Fibroblast of upper back skin (primary cell): ENCODE results near the gene ACTR8.
"Not testable (repeated sequence)": the region's sequence is repeated elsewhere in the genome, so short reads cannot be mapped to it uniquely, and the experiment has no call there.

Experiments
- DNase-seq: peaks from one replicate; pipeline ENCODE4 v3.0.0-alpha.2; 2013

The ACTR8 gene

DNA sequence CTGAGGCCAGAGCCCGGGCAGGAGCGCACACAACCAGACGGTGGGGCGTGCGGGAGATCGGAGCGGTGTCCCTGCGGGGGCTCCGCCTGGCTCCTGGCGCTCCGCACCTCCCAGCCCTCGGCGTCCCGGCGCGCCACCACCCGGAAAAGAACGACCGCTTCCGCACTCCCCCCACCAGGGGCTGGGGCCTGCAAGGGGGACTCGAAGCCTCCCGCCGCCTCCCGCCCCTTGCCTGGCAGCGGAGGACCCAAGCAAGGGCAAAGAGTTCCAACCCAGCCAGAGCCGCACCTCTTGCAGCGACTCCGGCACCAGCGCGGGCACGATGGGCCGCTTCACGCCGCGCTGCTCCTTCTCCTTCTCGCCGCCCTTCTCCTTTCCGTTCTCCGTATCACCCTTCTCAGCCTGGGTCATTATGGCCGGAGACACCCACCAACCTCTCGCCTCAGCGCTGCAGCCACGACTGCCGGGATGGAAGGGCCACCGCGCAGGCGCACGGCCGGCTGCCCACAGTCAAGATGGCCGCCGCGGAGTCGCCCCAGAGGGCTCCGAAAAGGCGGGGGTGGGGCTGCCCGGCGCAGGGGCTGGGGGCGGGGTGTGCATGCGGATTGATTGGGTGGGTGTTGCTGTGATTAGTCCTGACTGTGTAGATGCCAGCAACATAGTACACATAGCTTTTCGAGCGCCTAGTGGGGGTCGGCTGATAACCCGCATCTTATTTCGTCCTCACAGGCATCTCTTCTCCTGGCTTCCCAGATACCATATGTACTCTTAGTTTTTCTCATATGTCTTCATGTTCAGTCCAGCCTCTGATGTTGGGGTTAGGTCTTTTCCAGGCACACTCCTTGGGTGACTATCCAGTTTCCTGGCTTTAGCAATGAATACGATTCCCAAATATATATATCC lies at the start of gene ACTR8:
Gene ACTR8, minus strand, starts transcription at position 462 of the 903 bp plus-strand sequence. Its CDS starts 51 bp downstream, at position 411.
- DNase-seq = peak; percentile 82

- not testable (repeated sequence) for DNase-seq
These were observed 45.4 kb upstream of the ACTR8 start for GRCh38 chr3:53927208-53927872.

GRCh38 chr3:53921296-53921695 lies 39.3 kb upstream of the ACTR8 start:
- DNase-seq = peak; percentile 18

- no peak for DNase-seq
These were observed 37.8 kb upstream of the ACTR8 start for GRCh38 chr3:53919741-53920140.

DNA sequence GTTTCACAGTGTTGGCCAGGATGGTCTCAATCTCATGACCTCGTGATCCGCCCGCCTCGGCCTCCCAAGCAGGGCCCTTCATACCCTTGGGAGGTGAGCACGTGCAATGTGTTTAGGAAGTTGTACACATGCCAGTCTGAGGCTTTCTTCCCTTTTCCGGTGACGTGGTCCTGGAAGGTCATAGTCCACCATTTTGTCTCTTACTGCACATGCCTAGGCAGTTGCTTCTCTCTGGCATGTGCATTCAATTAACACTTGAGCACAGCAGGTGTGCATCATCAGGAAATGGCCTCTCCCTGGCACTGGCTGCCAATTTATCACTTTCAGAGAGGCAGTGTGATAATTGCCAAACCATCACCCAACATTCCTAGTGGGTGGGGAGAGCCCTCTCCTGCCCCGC lies 31.4 kb upstream of the ACTR8 start:
- no peak for DNase-seq

GRCh38 chr3:53902711-53903110 lies 20.8 kb upstream of the ACTR8 start:
- no peak for DNase-seq

DNA sequence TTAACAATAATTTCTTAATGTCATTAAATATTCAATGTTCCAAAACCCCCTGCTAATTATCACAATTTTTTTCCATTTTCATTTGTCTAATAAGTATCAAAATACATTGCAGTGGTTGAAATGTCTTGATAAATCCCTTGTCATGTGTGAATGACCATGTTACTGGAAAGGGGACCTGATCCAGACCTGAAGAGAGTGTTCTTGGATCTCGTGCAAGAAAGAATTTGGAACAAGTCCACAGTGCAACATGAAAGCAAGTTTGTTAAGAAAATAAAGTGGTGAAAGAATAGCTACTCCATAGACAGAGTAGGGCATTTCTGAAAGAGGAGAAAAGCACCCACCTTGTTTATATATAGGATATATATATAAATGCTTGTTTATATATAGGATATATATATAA lies 20.1 kb upstream of the ACTR8 start:
- DNase-seq = no peak

GRCh38 chr3:53900666-53901331 lies 18.8 kb upstream of the ACTR8 start:
- DNase-seq = no peak

GRCh38 chr3:53899750-53900149 lies 17.8 kb upstream of the ACTR8 start:
- DNase-seq = no peak

DNA sequence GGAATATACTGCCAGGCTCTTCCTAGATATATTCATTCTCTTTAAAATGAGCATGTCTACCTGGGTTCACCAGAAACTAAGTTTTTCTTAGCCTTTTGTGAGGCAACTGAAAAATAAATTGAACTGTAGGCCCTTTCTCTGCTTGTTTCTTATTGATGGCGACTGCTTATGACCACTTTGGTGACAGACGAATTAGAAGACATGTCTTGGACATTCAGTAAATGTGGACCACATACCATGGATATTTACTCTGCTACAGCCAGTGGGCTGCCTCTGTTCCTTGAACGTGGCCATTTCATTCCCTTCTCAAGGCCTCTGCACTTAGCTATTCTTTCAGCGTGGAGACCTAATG lies 10.3 kb upstream of the ACTR8 start:
- no peak for DNase-seq

DNA sequence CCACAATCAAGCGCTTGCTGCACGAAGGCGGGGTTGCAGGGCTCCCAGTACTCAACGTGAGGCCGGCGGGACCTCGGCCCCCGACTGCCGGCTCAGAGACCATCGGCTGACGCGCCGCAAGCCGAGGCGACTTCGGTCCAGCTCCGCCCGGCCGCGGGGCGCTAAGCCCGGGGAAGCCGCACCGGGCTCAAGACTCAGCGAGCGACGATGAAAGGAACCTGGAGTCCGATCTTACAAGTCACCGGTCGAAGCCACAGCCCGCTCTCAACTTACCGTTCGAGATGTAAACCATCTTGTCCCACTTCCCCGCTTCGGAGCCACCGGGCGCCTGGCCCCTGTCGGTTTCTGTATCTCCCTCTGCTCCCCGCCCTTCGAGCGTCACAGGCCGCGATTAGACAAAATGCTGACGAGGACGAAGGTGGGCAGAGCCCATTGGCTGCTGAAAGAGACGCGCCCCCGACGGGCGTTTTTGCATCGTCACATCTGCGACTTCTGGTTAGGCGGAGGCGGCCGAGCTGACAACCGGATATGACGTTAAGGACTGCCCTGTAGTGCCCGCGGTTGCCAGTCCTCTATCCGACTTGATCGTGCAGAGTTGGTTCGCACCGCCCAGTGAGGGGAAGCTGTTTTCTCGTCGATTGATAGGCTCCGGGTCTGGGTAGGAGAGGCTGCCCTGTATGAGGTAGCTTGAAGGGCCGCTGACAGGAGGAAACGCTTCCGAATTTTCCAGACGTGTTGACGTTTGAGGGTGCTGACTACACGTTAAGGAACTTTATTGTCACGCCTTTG lies 9.7 kb upstream of the ACTR8 start, which contains the start of gene SELENOK:
Gene SELENOK, minus strand, starts transcription at position 363 of the 789 bp plus-strand sequence.
- peak; percentile 99 for DNase-seq

DNA sequence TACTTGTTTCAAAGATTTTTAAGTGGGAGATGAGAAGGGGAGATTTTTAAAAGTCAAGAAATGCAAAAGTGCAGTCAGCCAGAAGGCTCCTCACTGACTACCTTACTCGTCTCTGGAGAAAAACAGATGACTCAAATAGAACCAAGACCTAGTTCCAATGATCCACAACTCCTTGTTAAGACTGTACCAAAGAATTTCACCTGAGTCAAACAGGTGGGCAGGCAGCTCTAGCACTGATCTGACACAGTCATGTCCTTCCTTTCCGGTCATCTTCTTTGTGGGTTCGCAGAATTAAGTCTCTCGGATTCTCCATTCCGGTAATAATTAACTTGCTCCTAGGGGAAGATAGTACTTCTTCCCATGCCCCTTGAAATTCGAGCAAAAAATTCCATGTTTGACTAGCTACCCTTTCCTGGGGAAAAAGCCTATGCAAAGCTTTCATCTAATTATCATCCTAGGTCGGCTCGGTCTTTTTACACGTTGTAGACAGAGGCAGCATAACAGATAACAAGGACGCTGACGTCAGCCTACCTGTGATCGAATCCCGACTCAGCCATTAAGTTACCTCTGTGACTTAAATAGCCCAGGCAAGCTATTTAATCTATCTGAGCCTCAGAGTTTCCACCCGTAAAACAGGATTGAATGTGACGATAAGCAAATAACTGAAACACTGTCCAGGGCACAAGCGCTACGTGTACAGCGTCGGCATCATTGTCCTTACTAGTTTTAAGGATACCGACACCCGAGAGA lies 8.9 kb upstream of the ACTR8 start:
- DNase-seq = no peak

DNA sequence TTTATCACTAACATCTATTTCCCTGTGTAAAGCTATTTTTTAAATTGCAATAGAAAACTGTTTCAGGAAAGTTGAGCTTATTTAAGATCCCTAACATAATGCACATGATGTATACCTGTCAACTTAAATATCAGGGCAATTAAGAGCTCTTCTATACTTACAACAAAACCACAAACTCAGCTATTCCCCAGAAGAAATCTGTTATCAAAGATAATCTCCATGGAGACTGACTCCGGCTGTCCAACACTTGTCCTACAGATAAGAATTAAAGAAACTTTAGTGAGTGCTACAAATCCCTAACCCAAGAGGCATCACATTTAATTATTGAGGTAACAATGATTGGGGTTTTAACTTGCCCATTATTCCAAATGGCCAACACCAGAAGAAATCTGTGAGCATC lies 6.3 kb upstream of the ACTR8 start:
- DNase-seq = no peak

DNA sequence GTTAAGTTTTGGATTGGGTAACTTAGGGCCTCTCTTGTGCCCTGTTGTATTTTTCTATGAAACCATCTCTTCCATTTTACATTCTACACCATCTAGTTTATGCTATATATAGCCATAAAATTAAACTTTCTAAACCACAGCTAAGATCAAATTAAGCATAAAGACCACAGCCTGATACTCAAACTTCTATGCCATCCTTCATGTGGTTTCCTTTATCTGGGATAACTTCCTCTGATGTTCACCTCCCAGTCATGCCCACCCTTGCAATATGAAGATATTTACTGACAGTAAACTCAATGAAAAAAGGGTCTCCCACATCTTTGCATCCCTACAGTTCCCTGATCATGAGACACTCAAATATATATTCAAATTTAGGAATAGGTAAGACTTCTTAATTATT lies 5.5 kb upstream of the ACTR8 start:
- no peak for DNase-seq

GRCh38 chr3:53885239-53885638 lies 3.3 kb upstream of the ACTR8 start:
- no peak for DNase-seq

DNA sequence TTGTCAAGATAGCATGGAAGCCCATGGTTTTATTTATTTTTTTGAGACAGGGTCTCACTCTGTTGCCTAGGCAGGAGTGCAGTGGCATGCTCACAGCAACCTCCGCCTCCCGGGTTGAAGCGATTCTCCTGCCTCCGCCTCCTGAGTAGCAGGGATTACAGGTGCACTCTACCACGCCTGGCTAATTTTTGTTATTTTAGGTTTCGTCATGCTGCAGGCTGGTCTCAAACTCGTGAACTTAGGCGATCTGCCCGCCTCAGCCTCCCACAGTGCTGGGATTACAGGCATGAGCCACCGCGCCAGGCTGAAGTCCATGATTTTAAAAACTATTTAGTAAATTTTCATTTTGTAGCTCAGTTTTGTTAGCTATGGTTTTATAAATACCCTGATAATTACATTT lies 2.7 kb upstream of the ACTR8 start:
- no peak for DNase-seq

GRCh38 chr3:53883008-53883407 lies 1.1 kb upstream of the ACTR8 start:
- no peak for DNase-seq

GRCh38 chr3:53880396-53881345 lies 1.3 kb downstream of the ACTR8 start:
- DNase-seq = peak; percentile 50

GRCh38 chr3:53865732-53866499 lies 16.0 kb downstream of the ACTR8 start:
- no peak for DNase-seq

DNA sequence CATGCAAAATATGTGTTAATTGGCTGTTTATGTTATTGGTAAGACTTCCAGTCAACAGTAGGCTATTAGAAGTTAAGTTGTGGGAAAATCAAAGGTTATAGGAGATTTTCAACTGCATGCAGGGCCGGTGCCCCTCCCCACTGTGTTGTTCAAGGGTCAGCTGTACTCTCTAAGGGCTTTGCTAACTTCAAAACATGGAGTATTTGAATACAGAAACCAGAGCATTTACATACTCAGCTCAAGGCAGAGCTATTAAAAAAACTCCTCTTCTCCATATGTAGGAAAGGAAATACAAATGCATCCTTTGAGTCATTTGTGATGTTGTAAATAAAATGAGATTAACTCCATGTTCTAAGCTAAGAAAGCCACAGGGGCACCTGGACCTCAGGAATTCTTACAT lies 18.8 kb downstream of the ACTR8 start:
- DNase-seq = no peak
